Activated CD4-positive, alpha-beta T cell treated with anti-CD3 and anti-CD28 coated beads, Interleukin-2, Interleukin-4, amounts not matched to agents 100 ng/mL and 50 ng/mL, durations not matched to agents 16 hours and 8 hours (primary cell): Measurements from ENCODE around the gene SLC17A7.
"Not testable (repeated sequence)": the region's sequence is repeated elsewhere in the genome, so short reads cannot be mapped to it uniquely, and the experiment has no call there.

Experiments used
- DNase-seq: peaks from one replicate; pipeline ENCODE4 v3.0.0-alpha.2; 2020; ENCODE audit warnings: low spot score

SLC17A7 gene

GRCh38 chr19:49444100-49444700 is 2.9 kb upstream of the SLC17A7 start:
- DNase-seq, result not testable (repeated sequence)

- DNase-seq, result peak; percentile 94
Measured at GRCh38 chr19:49443366-49444099, 2.2 kb upstream of the SLC17A7 start.

- DNase-seq, result peak; percentile 70
Measured at GRCh38 chr19:49442771-49443365, 1.5 kb upstream of the SLC17A7 start.

GRCh38 chr19:49442354-49442753 is 1.0 kb upstream of the SLC17A7 start:
- no peak for DNase-seq

- no peak for DNase-seq
Measured at GRCh38 chr19:49441960-49442350, 628 bp upstream of the SLC17A7 start.

- DNase-seq, result no peak
Measured at GRCh38 chr19:49440439-49441209, 703 bp downstream of the SLC17A7 start.

GRCh38 chr19:49439836-49440235 is 1.5 kb downstream of the SLC17A7 start:
- no peak for DNase-seq

- DNase-seq, result no peak
Measured at GRCh38 chr19:49438261-49438660, 3.1 kb downstream of the SLC17A7 start.

- DNase-seq, result no peak
Measured at GRCh38 chr19:49437231-49437630, 4.1 kb downstream of the SLC17A7 start.

GRCh38 chr19:49436381-49437017 is 4.8 kb downstream of the SLC17A7 start:
- DNase-seq, result peak; percentile 58

- no peak for DNase-seq
Measured at GRCh38 chr19:49435670-49436069, 5.7 kb downstream of the SLC17A7 start.

GRCh38 chr19:49434907-49435583 is 6.3 kb downstream of the SLC17A7 start:
- no peak for DNase-seq

- no peak for DNase-seq
Measured at GRCh38 chr19:49433240-49433901, 8.0 kb downstream of the SLC17A7 start.

GRCh38 chr19:49432141-49433073 is 8.9 kb downstream of the SLC17A7 start:
- no peak for DNase-seq

- DNase-seq, result no peak
Measured at GRCh38 chr19:49431330-49431749, 10.0 kb downstream of the SLC17A7 start.

GRCh38 chr19:49430678-49431329 is 10.5 kb downstream of the SLC17A7 start:
- no peak for DNase-seq

- no peak for DNase-seq
Measured at GRCh38 chr19:49430172-49430677, 11.1 kb downstream of the SLC17A7 start.

- DNase-seq, result no peak
Measured at GRCh38 chr19:49428547-49429451, 12.5 kb downstream of the SLC17A7 start.
